Panc1 (cell line): ENCODE data around the gene ELOB. TPM values are rescaled to one million over a fixed set of nuclear protein-coding genes. Genes with fewer than 3 reads are reported as not detected.
A peak's percentile ranks its signal among the peaks of the same experiment; 100 is the strongest.

ENCODE experiments used
- ATAC-seq: fragments of 200-7000 bp; cut with Tn5 transposase; 2 replicates; pipeline ENCODE4 v1.9.1; 2020; ENCODE audit warnings: mild to moderate bottlenecking, moderate library complexity
- BruUV-seq: library from RNA; stranded (reverse); fragments of 400-500 nt; replicated peaks from 2 replicates; lab custom pipeline; 2021; lab: Mats Ljungman, UMichigan
- CTCF ChIA-PET: fragments of 300-600 bp; sonication (Branson Sonifier 250); formaldehyde crosslinking; loops from one replicate; lab custom pipeline; 2022; ENCODE audit warnings: antibody characterized with exemption; lab: Charles Lee
- POLR2A ChIA-PET: fragments of 300-600 bp; sonication (Branson Sonifier 250); formaldehyde crosslinking; loops from one replicate; lab custom pipeline; 2022; ENCODE audit warnings: antibody characterized with exemption; lab: Charles Lee
- DNase-seq: peaks from one replicate; pipeline ENCODE4 v3.0.0-alpha.2; 2010; ENCODE audit warnings: low read depth, low spot score
- H3K27ac ChIP-seq: 2 replicates; pipeline ENCODE4 v1.5.1; 2011; ENCODE audit warnings: mild to moderate bottlenecking, low read length, inconsistent platforms
- H3K27me3 ChIP-seq: fragments of 200-500 bp; sonication (Bioruptor generic); 2 replicates; pipeline ENCODE4 v1.6.0; 2014; ENCODE audit warnings: low read length, inconsistent platforms; ENCODE audit not compliant: control insufficient read depth, insufficient read depth
- H3K36me3 ChIP-seq: fragments of 200-500 bp; sonication (Bioruptor generic); 2 replicates; pipeline ENCODE4 v1.5.1; 2014; ENCODE audit warnings: inconsistent platforms, mild to moderate bottlenecking, low read length, moderate library complexity; ENCODE audit not compliant: control insufficient read depth, insufficient read depth
- H3K4me1 ChIP-seq: 2 replicates; pipeline ENCODE4 v1.5.1; 2011; ENCODE audit warnings: inconsistent platforms, mild to moderate bottlenecking, low read length, moderate library complexity; ENCODE audit not compliant: control insufficient read depth, insufficient read depth
- H3K4me3 ChIP-seq, 2 experiments: 2 replicates each; pipeline ENCODE4 v1.5.1; 2011 to 2012; ENCODE audit warnings: low read depth in 2 of 2, low read length in 2 of 2, mild to moderate bottlenecking in 2 of 2, inconsistent platforms in 1 of 2, moderate library complexity in 1 of 2
- H3K9me3 ChIP-seq: fragments of 200-500 bp; sonication (Bioruptor generic); 2 replicates; pipeline ENCODE4 v1.5.1; 2014; ENCODE audit warnings: low read depth, mild to moderate bottlenecking, inconsistent platforms, low read length, moderate library complexity; ENCODE audit not compliant: control insufficient read depth, insufficient read depth
- POLR2AphosphoS5 ChIP-seq: IDR thresholded peaks from 2 replicates; pipeline ENCODE4 v1.6.1; 2012; ENCODE audit warnings: mild to moderate bottlenecking, low read depth, low read length, moderate library complexity
- SIN3A ChIP-seq: IDR thresholded peaks from 2 replicates; pipeline ENCODE4 v1.6.1; 2012; ENCODE audit warnings: low read depth, mild to moderate bottlenecking, low read length, moderate library complexity, borderline replicate concordance; ENCODE audit not compliant: insufficient read depth
- TCF7L2 ChIP-seq: IDR thresholded peaks from 2 replicates; pipeline ENCODE4 v1.6.1; 2011; ENCODE audit warnings: mild to moderate bottlenecking, low read depth, low read length, inconsistent platforms
- in situ Hi-C: cut with HindIII; loops from 2 replicates; pipeline ENCODE4 v1.10.0; 2016; ENCODE audit warnings: low sequenced_read_pairs, low pct_unique_long_range_greater_than_20kb
- intact Hi-C: fragments of 100-400 bp; cut with micrococcal nuclease; formaldehyde crosslinking; loops from one replicate; pipeline ENCODE4 v1.10.0; 2022; ENCODE audit not compliant: unreplicated experiment
- total RNA-seq: library from RNA; stranded (reverse); gene quantifications from one replicate; pipeline ENCODE4 v1.2.1, GENCODE V29; 2021; ENCODE audit not compliant: unreplicated experiment
- TF ChIP-seq, protein P1 (sequence below): fragments of 450-650 bp; IDR thresholded peaks from 2 replicates; pipeline ENCODE4 v1.5.1; 2017; ENCODE audit warnings: mild to moderate bottlenecking
- TF ChIP-seq, protein P2 (sequence below), 2 experiments: IDR thresholded peaks; 2 replicates each; pipeline ENCODE4 v1.6.1; 2011 to 2012; ENCODE audit warnings: low read depth in 2 of 2, control low read depth in 1 of 2, low read length in 1 of 2, mild to moderate bottlenecking in 1 of 2, moderate library complexity in 1 of 2; ENCODE audit not compliant: insufficient read depth in 1 of 2

The ELOB gene
- total RNA-seq, 1 experiment from 2014 or later, result 642 TPM

DNA sequence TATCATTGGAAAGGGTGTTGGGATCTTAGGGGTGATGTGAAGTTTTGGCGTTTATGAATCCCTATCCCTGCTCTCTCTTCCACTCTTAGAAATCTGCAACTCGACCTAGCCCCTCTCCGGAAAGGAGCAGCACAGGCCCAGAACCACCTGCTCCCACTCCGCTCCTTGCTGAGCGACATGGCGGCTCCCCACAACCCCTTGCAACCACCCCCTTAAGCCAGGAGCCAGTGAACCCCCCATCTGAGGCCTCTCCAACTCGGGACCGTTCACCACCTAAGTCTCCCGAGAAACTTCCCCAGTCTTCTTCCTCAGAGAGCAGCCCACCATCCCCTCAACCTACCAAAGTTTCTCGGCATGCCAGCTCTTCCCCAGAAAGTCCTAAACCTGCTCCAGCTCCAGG, 15.6 kb downstream of the ELOB start:
- ChIA-PET CTCF (no interaction called here), POLR2A (no interaction called here)
- no peak for DNase-seq
- ATAC-seq, result no peak
- Histone ChIP-seq H3K36me3 (peaks cover 74% of the 10 kb centered on the region), H3K9me3 (no peaks in the 10 kb centered on the region; the same call in 1 of the 2 replicates), H3K27ac (no peak overlapping the region), H3K4me3 (no peak overlapping the region), H3K27me3 (no peaks in the 10 kb centered on the region), H3K4me1 (peaks cover 4% of the 10 kb centered on the region)
- in situ Hi-C loops, result no loop called here
- intact Hi-C loops, result no loop called here
- TF ChIP-seq, protein P1, sequence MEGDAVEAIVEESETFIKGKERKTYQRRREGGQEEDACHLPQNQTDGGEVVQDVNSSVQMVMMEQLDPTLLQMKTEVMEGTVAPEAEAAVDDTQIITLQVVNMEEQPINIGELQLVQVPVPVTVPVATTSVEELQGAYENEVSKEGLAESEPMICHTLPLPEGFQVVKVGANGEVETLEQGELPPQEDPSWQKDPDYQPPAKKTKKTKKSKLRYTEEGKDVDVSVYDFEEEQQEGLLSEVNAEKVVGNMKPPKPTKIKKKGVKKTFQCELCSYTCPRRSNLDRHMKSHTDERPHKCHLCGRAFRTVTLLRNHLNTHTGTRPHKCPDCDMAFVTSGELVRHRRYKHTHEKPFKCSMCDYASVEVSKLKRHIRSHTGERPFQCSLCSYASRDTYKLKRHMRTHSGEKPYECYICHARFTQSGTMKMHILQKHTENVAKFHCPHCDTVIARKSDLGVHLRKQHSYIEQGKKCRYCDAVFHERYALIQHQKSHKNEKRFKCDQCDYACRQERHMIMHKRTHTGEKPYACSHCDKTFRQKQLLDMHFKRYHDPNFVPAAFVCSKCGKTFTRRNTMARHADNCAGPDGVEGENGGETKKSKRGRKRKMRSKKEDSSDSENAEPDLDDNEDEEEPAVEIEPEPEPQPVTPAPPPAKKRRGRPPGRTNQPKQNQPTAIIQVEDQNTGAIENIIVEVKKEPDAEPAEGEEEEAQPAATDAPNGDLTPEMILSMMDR, result no peak
- TF ChIP-seq POLR2AphosphoS5 (no peak), TCF7L2 (no peak), SIN3A (no peak)
- TF ChIP-seq, protein P2, sequence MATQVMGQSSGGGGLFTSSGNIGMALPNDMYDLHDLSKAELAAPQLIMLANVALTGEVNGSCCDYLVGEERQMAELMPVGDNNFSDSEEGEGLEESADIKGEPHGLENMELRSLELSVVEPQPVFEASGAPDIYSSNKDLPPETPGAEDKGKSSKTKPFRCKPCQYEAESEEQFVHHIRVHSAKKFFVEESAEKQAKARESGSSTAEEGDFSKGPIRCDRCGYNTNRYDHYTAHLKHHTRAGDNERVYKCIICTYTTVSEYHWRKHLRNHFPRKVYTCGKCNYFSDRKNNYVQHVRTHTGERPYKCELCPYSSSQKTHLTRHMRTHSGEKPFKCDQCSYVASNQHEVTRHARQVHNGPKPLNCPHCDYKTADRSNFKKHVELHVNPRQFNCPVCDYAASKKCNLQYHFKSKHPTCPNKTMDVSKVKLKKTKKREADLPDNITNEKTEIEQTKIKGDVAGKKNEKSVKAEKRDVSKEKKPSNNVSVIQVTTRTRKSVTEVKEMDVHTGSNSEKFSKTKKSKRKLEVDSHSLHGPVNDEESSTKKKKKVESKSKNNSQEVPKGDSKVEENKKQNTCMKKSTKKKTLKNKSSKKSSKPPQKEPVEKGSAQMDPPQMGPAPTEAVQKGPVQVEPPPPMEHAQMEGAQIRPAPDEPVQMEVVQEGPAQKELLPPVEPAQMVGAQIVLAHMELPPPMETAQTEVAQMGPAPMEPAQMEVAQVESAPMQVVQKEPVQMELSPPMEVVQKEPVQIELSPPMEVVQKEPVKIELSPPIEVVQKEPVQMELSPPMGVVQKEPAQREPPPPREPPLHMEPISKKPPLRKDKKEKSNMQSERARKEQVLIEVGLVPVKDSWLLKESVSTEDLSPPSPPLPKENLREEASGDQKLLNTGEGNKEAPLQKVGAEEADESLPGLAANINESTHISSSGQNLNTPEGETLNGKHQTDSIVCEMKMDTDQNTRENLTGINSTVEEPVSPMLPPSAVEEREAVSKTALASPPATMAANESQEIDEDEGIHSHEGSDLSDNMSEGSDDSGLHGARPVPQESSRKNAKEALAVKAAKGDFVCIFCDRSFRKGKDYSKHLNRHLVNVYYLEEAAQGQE (IDR thresholded peaks at IDR 0.05; ENCODE audit: insufficient read depth in 1 of 2, low read depth in 2 of 2, low read length in 1 of 2), result no peak
- BruUV-seq, result no TSS peak

DNA sequence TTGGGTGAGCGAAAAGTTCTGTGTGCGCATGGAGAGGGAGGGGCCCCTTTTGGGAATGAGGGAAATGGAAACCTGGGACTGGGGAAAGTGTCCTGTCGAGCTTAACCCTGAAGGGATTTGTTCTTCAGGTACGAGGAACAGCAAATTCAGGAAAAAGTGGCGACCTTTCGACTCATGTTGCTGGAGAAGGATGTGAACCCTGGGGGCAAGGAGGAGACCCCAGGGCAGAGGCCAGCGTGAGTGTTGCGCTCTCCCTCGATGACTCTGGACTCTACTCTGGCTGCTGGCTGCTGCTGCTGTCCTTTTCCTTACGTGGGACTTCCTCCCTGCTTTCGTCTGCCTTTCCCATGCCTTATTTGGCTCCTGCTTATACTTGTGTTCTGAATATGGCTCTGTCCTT, 19.7 kb downstream of the ELOB start:
- no peaks in the 10 kb centered on the region for H3K27me3 ChIP-seq
- TF ChIP-seq TCF7L2 (no peak), POLR2AphosphoS5 (no peak), SIN3A (no peak)
- TF ChIP-seq, protein P2 (IDR thresholded peaks at IDR 0.05; ENCODE audit: insufficient read depth in 1 of 2, low read depth in 2 of 2, low read length in 1 of 2), result no peak
- TF ChIP-seq, protein P1, result no peak
- BruUV-seq, result no TSS peak
- H3K4me3 ChIP-seq, result no peak overlapping the region
- intact Hi-C loops (no loop called here), in situ Hi-C loops (no loop called here)
- H3K4me1 ChIP-seq, result peaks cover 20% of the 10 kb centered on the region
- peaks cover 57% of the 10 kb centered on the region for H3K36me3 ChIP-seq
- 0 out of 2 replicates have a peak overlapping the region, but pooled peaks have one; percentile 25 for H3K27ac ChIP-seq
- no peaks in the 10 kb centered on the region for H3K9me3 ChIP-seq
- DNase-seq, result no peak
- ChIA-PET POLR2A (interaction anchor here (0.6 kb wide), 1 partner anchor 33 kb away, joined by 5 read pairs; no protein-coding TSS in a partner anchor), CTCF (no interaction called here)
- no peak for ATAC-seq
